B cell (primary cell): Measurements from ENCODE around the gene TRDN. TPM values are rescaled to one million over a fixed set of nuclear protein-coding genes. Genes with fewer than 3 reads are reported as not detected.

Source experiments
- ATAC-seq: fragments of 200-7000 bp; cut with Tn5 transposase; one replicate; pipeline ENCODE4 v1.10.0; 2021; ENCODE audit warnings: low read depth, mild to moderate bottlenecking, moderate number of reproducible peaks, moderate library complexity
- CTCF ChIA-PET: fragments of 350-600 bp; sonication (Branson Sonifier 250); formaldehyde crosslinking; loops from one replicate; lab custom pipeline; 2021; ENCODE audit warnings: antibody characterized with exemption, inconsistent platforms; lab: Charles Lee
- POLR2A ChIA-PET: fragments of 350-600 bp; sonication (Branson Sonifier 250); formaldehyde crosslinking; loops from one replicate; lab custom pipeline; 2021; ENCODE audit warnings: antibody characterized with exemption; lab: Charles Lee
- DNase-seq: peaks from one replicate; pipeline ENCODE4 v3.0.0; 2013
- H2AFZ ChIP-seq: 2 replicates; pipeline ENCODE4 v1.6.1; 2012; ENCODE audit warnings: mild to moderate bottlenecking, low read depth, low read length; ENCODE audit not compliant: insufficient read depth, poor library complexity, severe bottlenecking
- H3K27ac ChIP-seq, 2 donors: 1 replicate in 1 of 2; 2 replicates in 1 of 2; pipeline ENCODE4 v1.5.1; 2012 to 2013; ENCODE audit warnings: low read length in 2 of 2, mild to moderate bottlenecking in 2 of 2, moderate library complexity in 1 of 2
- H3K27me3 ChIP-seq, 4 experiments: fragments of 200-600 bp in 1 of 4; sonication (generic) in 1 of 4; replicated peaks in 1 of 4; 1 replicate in 2 of 4; 2 replicates in 2 of 4; pipeline versions ENCODE4 v1.6.1 to v1.7.0; 2013 to 2016; ENCODE audit warnings: low read length in 3 of 4, mild to moderate bottlenecking in 2 of 4, mixed read lengths in 1 of 4, moderate library complexity in 1 of 4; ENCODE audit not compliant: insufficient read depth in 4 of 4, control insufficient read depth in 3 of 4; ENCODE audit errors: control extremely low read depth in 1 of 4
- H3K36me3 ChIP-seq, 2 experiments: replicated peaks in 1 of 2; 1 replicate in 1 of 2; 2 replicates in 1 of 2; pipeline versions ENCODE4 v1.6.1 to v1.7.1; 2013; ENCODE audit warnings: low read length in 1 of 2; ENCODE audit not compliant: insufficient read depth in 2 of 2, control insufficient read depth in 1 of 2; ENCODE audit errors: control extremely low read depth in 1 of 2, extremely low read depth in 1 of 2
- H3K4me1 ChIP-seq, 2 donors: fragments of 200-600 bp in 1 of 2; sonication (generic) in 1 of 2; 1 replicate in 1 of 2; 2 replicates in 1 of 2; pipeline versions ENCODE4 v1.5.1 to v1.6.1; 2013 to 2017; ENCODE audit warnings: low read length in 2 of 2; ENCODE audit not compliant: control insufficient read depth in 2 of 2, insufficient read depth in 2 of 2
- H3K4me2 ChIP-seq: replicated peaks from 2 replicates; pipeline ENCODE3; 2012; ENCODE audit warnings: mild to moderate bottlenecking, low read depth, low read length; ENCODE audit not compliant: poor library complexity, severe bottlenecking
- H3K4me3 ChIP-seq, 5 experiments: fragments of 200-600 bp in 1 of 5; sonication (generic) in 1 of 5; 1 replicate in 3 of 5; 2 replicates in 2 of 5; pipeline versions ENCODE4 v1.5.1 to v1.7.0; 2011 to 2016; ENCODE audit warnings: low read length in 4 of 5, mild to moderate bottlenecking in 4 of 5, low read depth in 2 of 5, control low read depth in 1 of 5, moderate library complexity in 1 of 5; ENCODE audit not compliant: insufficient read depth in 1 of 5; ENCODE audit errors: control extremely low read depth in 1 of 5, extremely low read depth in 1 of 5
- H3K79me2 ChIP-seq: fragments of 200-600 bp; sonication (generic); one replicate; pipeline ENCODE4 v1.6.0; 2016; ENCODE audit warnings: low read length; ENCODE audit not compliant: control insufficient read depth, insufficient read depth
- H3K9ac ChIP-seq: fragments of 200-600 bp; sonication (generic); 2 replicates; pipeline ENCODE4 v1.6.1; 2017; ENCODE audit warnings: mild to moderate bottlenecking, low read length, moderate library complexity
- H3K9me3 ChIP-seq, 3 donors: one replicate each; pipeline versions ENCODE4 v1.6.1 to v1.7.1; 2013; ENCODE audit warnings: low read length in 2 of 3; ENCODE audit not compliant: control insufficient read depth in 2 of 3, insufficient read depth in 1 of 3; ENCODE audit errors: control extremely low read depth in 1 of 3
- H4K20me1 ChIP-seq: 2 replicates; pipeline ENCODE4 v1.6.0; 2012; ENCODE audit warnings: mild to moderate bottlenecking, low read length; ENCODE audit not compliant: insufficient read depth, control insufficient read depth, poor library complexity, severe bottlenecking
- H3K27ac Mint-ChIP-seq: one replicate; pipeline ENCODE4 v1.8.0; 2021; ENCODE audit warnings: mixed read lengths
- H3K27me3 Mint-ChIP-seq: one replicate; pipeline ENCODE4 v1.8.0; 2021; ENCODE audit warnings: mixed read lengths
- H3K4me1 Mint-ChIP-seq: one replicate; pipeline ENCODE4 v1.8.0; 2021; ENCODE audit warnings: mixed read lengths
- H3K4me3 Mint-ChIP-seq: one replicate; pipeline ENCODE4 v1.8.0; 2021; ENCODE audit warnings: mixed read lengths
- H3K9me3 Mint-ChIP-seq: one replicate; pipeline ENCODE4 v1.8.0; 2022; ENCODE audit warnings: mixed read lengths; ENCODE audit not compliant: insufficient read depth
- EZH2 ChIP-seq: IDR thresholded peaks from 2 replicates; pipeline ENCODE4 v1.6.1; 2012; ENCODE audit warnings: borderline replicate concordance, low read depth, mild to moderate bottlenecking, moderate library complexity, low read length; ENCODE audit not compliant: insufficient read depth, poor library complexity, severe bottlenecking
- WGBS: methylation state at CpG from one replicate; pipeline ENCODE4 v1.1.5; 2013; ENCODE audit warnings: missing lambda C conversion rate; ENCODE audit not compliant: insufficient coverage; 5-methylcytosine and 5-hydroxymethylcytosine counted together
- intact Hi-C: fragments of 100-400 bp; cut with micrococcal nuclease; formaldehyde crosslinking; loops from one replicate; pipeline ENCODE4 v1.10.0; 2022
- polyA plus RNA-seq: library from polyadenylated mRNA; depleted of rRNA; stranded (reverse); fragments of >200 nt; gene quantifications from 2 replicates; pipeline ENCODE4 v1.2.3, GENCODE V29; 2012
- total RNA-seq, 2 donors: library from RNA; stranded (reverse); fragments of 120-200 nt in 1 of 2; gene quantifications; 1 replicate in 1 of 2; 2 replicates in 1 of 2; pipeline versions ENCODE4 v1.2.3 to v1.2.4, GENCODE V29; 2013 to 2022
- TF ChIP-seq, protein P1 (sequence below): fragments of 200-600 bp; IDR thresholded peaks from one replicate; pipeline ENCODE4 v1.8.0; 2022; ENCODE audit warnings: antibody characterized with exemption, mild to moderate bottlenecking

TRDN gene
- total and polyA plus RNA-seq, 2 donors (not counting 1 experiment from before 2014, with no cell fraction given), result not detected

DNA sequence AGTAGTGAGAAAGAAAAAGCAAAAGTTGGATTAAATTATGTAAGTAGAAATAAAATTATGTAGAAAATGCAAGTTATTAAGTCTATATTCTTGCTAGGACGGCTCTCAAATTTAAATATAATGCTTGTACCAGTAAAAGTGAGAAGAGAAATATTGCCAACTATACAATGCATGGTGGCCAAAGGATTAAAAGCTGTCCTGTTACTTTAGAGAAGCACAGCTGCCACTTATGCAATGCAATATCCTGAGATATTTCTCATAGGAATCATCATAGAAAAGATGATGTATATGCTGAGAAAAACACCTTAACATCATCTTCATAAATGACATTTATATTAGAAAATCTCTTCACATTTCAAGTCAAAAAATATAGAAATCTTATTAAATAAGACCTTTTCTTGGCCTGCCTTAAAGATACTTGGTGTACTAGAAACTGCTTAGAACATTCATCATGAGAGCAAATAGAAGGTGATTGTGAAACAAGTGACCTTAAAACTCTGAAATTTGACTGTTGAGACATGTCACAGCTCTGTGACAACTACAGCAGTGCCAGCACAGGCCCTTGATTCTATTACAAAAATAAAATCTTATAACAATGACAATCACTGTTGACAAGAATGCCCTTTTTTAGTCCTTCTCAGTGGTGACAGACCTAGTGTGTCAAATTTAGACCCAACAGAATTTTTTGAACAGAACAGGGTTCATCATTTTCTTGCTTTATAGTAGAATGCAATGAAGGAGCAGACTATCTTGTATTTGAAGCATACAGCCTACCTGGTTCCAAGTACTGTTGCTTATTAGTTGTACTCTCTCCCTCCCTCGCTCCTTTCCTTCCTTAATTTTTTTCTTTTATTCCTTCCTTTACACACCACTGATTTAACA lies 467.6 kb downstream of the TRDN start:
- WGBS, result no CpG with 5 or more reads among the region's 2 CpGs
- H3K79me2 ChIP-seq, result no peaks in the 10 kb centered on the region
- H3K4me3 ChIP-seq, result no peak overlapping the region
- H3K4me1 ChIP-seq, result no peaks in the 10 kb centered on the region
- H3K27me3 ChIP-seq, result no peaks in the 10 kb centered on the region
- no peak for DNase-seq
- intact Hi-C loops, result no loop called here
- no peaks in the 10 kb centered on the region for H3K4me1 Mint-ChIP-seq
- no peaks in the 10 kb centered on the region for H3K9me3 Mint-ChIP-seq
- no peaks in the 10 kb centered on the region for H4K20me1 ChIP-seq
- no peak overlapping the region for H2AFZ ChIP-seq
- no peak overlapping the region for H3K27ac ChIP-seq
- H3K36me3 ChIP-seq, result no peaks in the 10 kb centered on the region
- H3K4me3 Mint-ChIP-seq, result no peak overlapping the region
- no peak overlapping the region for H3K4me2 ChIP-seq
- TF ChIP-seq, protein P1, sequence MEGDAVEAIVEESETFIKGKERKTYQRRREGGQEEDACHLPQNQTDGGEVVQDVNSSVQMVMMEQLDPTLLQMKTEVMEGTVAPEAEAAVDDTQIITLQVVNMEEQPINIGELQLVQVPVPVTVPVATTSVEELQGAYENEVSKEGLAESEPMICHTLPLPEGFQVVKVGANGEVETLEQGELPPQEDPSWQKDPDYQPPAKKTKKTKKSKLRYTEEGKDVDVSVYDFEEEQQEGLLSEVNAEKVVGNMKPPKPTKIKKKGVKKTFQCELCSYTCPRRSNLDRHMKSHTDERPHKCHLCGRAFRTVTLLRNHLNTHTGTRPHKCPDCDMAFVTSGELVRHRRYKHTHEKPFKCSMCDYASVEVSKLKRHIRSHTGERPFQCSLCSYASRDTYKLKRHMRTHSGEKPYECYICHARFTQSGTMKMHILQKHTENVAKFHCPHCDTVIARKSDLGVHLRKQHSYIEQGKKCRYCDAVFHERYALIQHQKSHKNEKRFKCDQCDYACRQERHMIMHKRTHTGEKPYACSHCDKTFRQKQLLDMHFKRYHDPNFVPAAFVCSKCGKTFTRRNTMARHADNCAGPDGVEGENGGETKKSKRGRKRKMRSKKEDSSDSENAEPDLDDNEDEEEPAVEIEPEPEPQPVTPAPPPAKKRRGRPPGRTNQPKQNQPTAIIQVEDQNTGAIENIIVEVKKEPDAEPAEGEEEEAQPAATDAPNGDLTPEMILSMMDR, result no peak
- no peak for TF ChIP-seq EZH2
- H3K27ac Mint-ChIP-seq, result no peak overlapping the region
- POLR2A ChIA-PET, result no interaction called here
- no peak overlapping the region for H3K9ac ChIP-seq
- no peaks in the 10 kb centered on the region for H3K27me3 Mint-ChIP-seq
- ATAC-seq, result no peak
- CTCF ChIA-PET, result no interaction called here
- H3K9me3 ChIP-seq, result no peaks in the 10 kb centered on the region

DNA sequence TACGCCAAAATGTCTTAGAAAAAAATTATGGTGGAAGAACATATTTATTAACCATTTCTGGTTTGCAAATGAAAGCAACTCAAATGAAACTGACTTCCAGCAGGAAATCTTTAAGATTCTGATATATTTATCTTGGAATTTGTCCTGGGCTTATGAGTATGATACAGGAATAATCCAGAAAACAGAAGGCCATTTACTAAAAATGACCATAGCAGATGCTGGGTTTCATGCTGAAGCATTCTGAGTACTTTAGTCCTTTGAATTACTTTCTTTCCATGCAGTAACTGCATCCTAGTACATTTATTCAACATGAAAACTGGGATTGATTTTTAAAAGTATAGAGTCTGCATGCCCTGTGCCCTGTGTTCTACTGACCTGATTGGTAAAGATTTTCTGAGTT lies 468.3 kb downstream of the TRDN start:
- Mint-ChIP-seq H3K27me3 (no peaks in the 10 kb centered on the region), H3K4me3 (no peak overlapping the region), H3K9me3 (no peaks in the 10 kb centered on the region), H3K27ac (no peak overlapping the region), H3K4me1 (no peaks in the 10 kb centered on the region)
- Histone ChIP-seq H3K27ac (no peak overlapping the region), H3K4me3 (no peak overlapping the region), H2AFZ (no peak overlapping the region), H3K4me1 (no peaks in the 10 kb centered on the region), H3K36me3 (no peaks in the 10 kb centered on the region), H3K79me2 (no peaks in the 10 kb centered on the region), H3K27me3 (no peaks in the 10 kb centered on the region), H4K20me1 (no peaks in the 10 kb centered on the region), H3K9me3 (no peaks in the 10 kb centered on the region), H3K4me2 (no peak overlapping the region), H3K9ac (no peak overlapping the region)
- WGBS, result no CpG with 5 or more reads among the region's 1 CpG
- TF ChIP-seq, protein P1, result no peak
- TF ChIP-seq EZH2, result no peak
- ChIA-PET CTCF (no interaction called here), POLR2A (no interaction called here)
- intact Hi-C loops, result no loop called here
- DNase-seq, result no peak
- ATAC-seq, result no peak
